GM13976 (cell line): ENCODE measurements around the gene RABL6.
A peak's percentile ranks its signal among the peaks of the same experiment; 100 is the strongest.

ENCODE experiments used
- DNase-seq: peaks from one replicate; pipeline ENCODE4 v3.0.0; 2012; ENCODE audit warnings: low spot score
- in situ Hi-C: fragments of 300-500 bp; cut with MboI; formaldehyde crosslinking; loops from one replicate; pipeline ENCODE4 v1.12.0; 2022; ENCODE audit warnings: low sequenced_read_pairs, mixed read lengths, inconsistent platforms; ENCODE audit not compliant: unreplicated experiment
- TF ChIP-seq, protein P1 (sequence below): IDR thresholded peaks from 2 replicates; pipeline ENCODE4 v1.5.1; 2012; ENCODE audit warnings: borderline replicate concordance, mild to moderate bottlenecking; ENCODE audit not compliant: insufficient read depth; ENCODE audit errors: extremely low read depth, missing control alignments, control extremely low read depth

RABL6 gene

DNA sequence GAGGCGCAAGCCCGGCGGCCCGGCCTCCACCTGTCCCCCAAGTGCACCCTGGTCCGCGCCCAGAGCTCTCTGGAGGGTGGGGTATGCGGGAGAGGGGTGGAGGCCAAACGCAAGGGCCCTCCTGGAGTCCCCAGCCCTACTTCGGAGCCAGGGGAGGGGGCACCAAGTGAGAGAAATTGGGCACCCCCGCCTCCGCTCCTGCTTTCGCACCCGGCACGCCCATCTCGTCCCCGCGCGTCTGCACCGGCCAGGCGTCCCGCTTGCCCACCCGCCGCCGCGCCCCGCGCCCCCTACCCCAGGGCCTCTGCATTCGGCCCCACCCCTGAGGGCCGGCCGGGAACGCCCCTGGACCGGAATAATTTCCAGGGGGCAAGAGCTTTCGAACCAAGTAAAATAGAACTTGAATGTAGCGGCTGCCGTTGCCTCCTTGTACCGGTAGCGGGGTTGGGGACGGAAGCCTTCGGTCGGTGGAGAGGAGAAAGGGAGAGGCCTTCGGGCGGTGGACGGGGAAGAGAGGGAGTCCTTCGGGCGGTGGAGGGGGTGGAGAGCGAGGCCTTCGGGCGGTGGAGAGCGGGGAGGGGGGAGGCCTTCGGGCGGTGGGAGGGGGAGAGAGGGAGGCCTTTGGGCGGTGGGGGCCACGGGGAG lies 40.8 kb downstream of the RABL6 start:
- DNase-seq: peak; percentile 80
- in situ Hi-C loops: no loop called here

DNA sequence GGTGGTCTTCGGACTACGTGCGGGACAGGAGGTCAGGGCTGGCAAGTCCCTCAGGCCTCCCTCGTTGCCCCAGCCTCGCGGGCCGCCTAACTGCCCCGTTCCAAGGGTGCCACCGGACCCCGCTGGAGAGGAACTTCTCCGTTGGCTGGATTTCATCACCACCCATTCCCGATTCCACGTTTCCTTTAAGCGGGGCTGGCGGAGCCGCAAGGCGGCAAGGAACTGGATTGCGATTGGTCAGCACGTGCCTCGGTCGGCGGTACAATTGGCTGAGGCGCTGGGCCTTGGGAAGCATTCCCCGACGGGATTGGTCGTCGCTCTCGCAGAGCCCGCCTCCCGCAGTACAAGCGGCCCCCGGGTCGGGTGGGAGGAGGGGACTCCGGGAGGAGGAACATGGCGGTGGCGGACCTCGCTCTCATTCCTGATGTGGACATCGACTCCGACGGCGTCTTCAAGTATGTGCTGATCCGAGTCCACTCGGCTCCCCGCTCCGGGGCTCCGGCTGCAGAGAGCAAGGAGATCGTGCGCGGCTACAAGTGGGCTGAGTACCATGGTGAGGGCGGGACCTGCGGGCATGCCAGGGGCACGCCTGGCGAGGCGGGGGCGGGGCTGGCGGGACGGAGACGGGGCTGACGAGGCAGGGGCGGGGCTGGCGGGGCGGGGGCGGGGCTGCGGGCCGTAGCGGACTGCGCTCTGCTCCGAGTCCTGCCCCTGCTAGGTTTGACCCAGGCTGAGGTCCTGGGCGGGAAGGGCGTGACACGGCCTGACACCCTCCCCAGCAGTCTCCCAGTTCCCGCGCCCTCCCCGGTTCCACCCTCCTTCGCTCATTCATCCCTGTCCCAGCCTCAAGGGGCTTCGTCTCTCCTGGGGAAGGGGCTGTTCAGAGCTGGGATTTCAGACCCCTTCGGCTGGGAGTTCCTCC lies 41.6 kb downstream of the RABL6 start, which contains the start of gene PHPT1:
TSS of gene PHPT1 (plus strand) at position 372 of the 922 bp plus-strand sequence. CDS start at position 394, 22 bp downstream.
- DNase-seq: peak; percentile 100
- TF ChIP-seq, protein P1, sequence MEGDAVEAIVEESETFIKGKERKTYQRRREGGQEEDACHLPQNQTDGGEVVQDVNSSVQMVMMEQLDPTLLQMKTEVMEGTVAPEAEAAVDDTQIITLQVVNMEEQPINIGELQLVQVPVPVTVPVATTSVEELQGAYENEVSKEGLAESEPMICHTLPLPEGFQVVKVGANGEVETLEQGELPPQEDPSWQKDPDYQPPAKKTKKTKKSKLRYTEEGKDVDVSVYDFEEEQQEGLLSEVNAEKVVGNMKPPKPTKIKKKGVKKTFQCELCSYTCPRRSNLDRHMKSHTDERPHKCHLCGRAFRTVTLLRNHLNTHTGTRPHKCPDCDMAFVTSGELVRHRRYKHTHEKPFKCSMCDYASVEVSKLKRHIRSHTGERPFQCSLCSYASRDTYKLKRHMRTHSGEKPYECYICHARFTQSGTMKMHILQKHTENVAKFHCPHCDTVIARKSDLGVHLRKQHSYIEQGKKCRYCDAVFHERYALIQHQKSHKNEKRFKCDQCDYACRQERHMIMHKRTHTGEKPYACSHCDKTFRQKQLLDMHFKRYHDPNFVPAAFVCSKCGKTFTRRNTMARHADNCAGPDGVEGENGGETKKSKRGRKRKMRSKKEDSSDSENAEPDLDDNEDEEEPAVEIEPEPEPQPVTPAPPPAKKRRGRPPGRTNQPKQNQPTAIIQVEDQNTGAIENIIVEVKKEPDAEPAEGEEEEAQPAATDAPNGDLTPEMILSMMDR: no peak
- in situ Hi-C loops: no loop called here

More for the DNA sequence above, 40.8 kb downstream of the RABL6 start:
- TF ChIP-seq, protein P1: no peak

DNA sequence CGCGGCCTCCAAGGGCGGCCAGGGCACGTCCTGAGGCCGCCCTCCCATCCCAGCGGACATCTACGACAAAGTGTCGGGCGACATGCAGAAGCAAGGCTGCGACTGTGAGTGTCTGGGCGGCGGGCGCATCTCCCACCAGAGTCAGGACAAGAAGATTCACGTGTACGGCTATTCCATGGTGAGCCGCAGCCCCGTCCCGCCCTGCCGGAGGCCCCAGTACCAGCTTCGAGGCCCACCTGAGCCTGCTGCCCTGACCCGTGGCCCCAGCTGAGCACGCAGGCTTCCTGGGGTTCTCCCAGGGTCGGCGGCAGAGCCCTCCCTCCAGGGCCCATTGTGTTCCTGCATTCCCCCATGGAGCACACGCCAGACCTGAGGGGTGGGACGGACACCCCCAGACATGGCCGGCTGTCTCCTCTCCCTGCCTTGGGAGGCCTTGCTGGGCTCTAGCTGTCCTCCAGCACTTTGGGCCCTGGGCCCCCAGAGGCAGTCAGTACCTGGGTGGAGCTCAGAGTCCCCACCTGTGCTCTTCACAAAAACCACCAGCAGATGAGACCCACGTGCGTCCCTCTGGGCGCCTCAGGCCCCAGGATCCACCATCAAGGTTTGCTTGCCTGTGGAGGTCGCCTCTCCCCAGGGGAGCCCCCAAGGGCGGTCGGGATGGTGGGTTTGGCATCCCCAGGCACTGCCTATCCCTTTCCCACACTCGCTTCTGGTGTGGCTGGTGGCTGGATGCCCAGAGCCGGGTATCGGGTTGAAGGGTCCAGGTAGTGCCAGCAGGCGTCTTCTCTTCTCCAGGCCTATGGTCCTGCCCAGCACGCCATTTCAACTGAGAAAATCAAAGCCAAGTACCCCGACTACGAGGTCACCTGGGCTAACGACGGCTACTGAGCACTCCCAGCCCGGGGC lies 42.5 kb downstream of the RABL6 start:
- TF ChIP-seq, protein P1: no peak
- no peak for DNase-seq
- in situ Hi-C loops: no loop called here

DNA sequence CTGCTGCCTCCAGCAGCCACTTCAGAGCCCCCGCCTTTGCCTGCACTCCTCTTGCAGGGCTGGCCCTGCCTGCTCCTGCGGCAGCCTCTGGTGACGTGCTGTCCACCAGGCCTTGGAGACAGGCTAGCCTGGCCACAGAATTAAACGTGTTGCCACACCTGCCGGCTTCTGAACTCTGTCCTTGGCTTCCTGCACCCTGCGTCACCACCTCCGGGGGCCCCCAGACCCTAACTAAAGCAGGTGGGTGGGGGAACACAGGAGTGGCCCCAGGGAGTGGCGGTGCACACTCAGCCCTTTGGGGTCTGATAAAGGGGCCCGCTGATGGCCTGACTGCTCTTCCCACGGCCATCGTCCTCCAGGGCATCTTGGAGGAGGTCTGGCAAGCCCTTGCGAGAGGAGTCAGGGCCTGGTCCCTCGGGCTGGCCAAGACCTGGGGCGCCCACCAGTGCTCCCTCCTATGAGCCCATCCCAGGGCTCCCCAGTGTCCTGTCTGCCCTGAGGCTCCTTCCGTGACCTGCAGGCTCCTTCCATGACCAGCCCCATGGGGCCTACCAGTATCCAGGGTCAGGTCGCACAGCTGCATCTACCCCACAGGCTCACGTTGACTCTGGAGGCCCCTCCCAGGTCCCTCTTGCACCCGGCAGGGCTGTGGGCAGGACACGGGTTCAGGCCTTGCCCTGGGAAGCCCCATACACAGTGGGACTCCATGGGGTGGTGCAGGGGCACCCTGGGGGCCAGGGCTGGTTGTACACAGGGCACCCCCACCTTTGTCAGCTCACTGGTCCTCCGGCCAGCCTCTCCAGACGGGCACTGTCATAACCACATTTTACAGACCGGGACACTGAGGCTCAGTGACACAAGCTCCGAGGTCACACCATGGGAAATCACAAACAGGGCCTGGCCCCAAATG lies 43.4 kb downstream of the RABL6 start:
- TF ChIP-seq, protein P1: no peak
- DNase-seq: no peak
- in situ Hi-C loops: no loop called here

DNA sequence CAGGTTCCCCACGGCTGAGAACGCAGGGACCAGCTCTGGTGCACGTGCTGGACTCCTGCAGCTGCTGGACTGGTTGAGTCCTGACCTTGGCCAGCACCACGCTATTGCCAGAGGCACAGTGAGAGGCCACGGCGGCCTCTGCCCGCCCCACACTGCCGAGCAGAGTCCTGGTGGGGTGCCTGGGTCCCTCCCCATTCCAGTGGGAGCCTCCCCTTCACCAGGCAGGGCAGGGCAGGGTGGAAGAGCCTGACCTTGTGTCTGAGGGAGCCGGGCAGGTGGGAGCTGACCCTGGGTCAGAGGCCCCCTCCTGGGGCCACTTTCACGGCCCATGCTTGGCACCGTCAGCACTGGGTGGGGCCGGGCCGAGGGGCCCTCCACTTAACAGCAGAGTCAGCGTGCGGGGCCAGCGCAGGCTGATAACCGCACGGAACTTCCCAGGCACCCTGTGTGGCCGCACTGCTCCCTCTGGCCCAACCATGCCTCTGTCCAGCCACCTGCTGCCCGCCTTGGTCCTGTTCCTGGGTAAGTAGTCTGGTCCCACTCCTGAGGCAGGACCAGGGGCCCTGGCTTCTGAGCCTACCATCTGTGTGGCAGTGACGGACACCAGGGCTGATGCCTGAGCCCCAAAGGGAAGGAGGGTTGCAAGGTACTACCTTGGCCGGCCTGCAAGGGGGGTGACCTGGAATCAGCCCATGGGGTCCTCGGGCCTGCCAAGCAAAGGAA lies 44.4 kb downstream of the RABL6 start, which contains the start of gene MAMDC4:
TSS of gene MAMDC4 (plus strand) at position 406 of the 723 bp plus-strand sequence. CDS start at position 477, 71 bp downstream.
- in situ Hi-C loops: no loop called here
- DNase-seq: no peak
- TF ChIP-seq, protein P1: no peak
